ENCODE data around the gene KRTAP17-1. TPM values are rescaled to one million over a fixed set of nuclear protein-coding genes. Genes with fewer than 3 reads are reported as not detected.
A peak's percentile ranks its signal among the peaks of the same experiment; 100 is the strongest.

The KRTAP17-1 gene
- total and polyA plus RNA-seq, 2 of the 4 experiments (the other 2 are of a cell fraction): not detected

- no peak for TF ChIP-seq ELK1 (IDR thresholded peaks at IDR 0.05; ENCODE audit: borderline replicate concordance, low read depth, low read length)
These were observed 25.7 kb upstream of the KRTAP17-1 start (continued) for GRCh38 chr17:41340934-41341861.

- no peak overlapping the region for H2BK120ac ChIP-seq (ENCODE audit: low read depth, low read length)
- ChIA-PET POLR2A (ENCODE audit: unreplicated experiment) (no interaction called here), CTCF (interaction anchor here (1.2 kb wide), 1 partner anchor 11 kb away, joined by 5 read pairs; no protein-coding TSS in a partner anchor)
- no peak overlapping the region for H3K9ac ChIP-seq (ENCODE audit: low read depth, low read length)
- H3K4ac ChIP-seq (ENCODE audit: low read depth, low read length): no peak overlapping the region
- no peak overlapping the region for H2BK5ac ChIP-seq (ENCODE audit: low read depth, low read length, poor library complexity, severe bottlenecking)
- no peak overlapping the region for H3K14ac ChIP-seq (replicated peaks; ENCODE audit: low read depth, low read length)
- H3K18ac ChIP-seq (ENCODE audit: low read depth, low read length): no peak overlapping the region
- H3K27me3 ChIP-seq (ENCODE audit: control insufficient read depth, insufficient read depth, low read length): peaks cover 3% of the 10 kb centered on the region
- BruUV-seq (replicated peaks): no TSS peak
- no peak overlapping the region for H3K27ac ChIP-seq (ENCODE audit: insufficient read depth, low read length)
- H4K20me1 ChIP-seq (ENCODE audit: insufficient read depth, low read length): no peaks in the 10 kb centered on the region
- peaks cover 7% of the 10 kb centered on the region for H3K9me3 ChIP-seq (ENCODE audit: control insufficient read depth, insufficient read depth, low read length)
- H2AK9ac ChIP-seq (replicated peaks; ENCODE audit: low read depth, low read length, poor library complexity): no peak overlapping the region
- no peak overlapping the region for H2BK15ac ChIP-seq (ENCODE audit: low read depth, low read length)
- H3K4me3 ChIP-seq (ENCODE audit: insufficient read depth, low read depth, low read length): no peak overlapping the region
- no peak overlapping the region for H3K23ac ChIP-seq (ENCODE audit: low read depth, low read length)
- H3K4me1 ChIP-seq (ENCODE audit: control insufficient read depth, insufficient read depth, low read length): peaks cover 6% of the 10 kb centered on the region
- no peak overlapping the region for H4K8ac ChIP-seq (ENCODE audit: low read depth in 2 of 2, low read length in 2 of 2)
- H3K36me3 ChIP-seq (ENCODE audit: control insufficient read depth, insufficient read depth, low read length): no peaks in the 10 kb centered on the region
- intact Hi-C loops (cut with micrococcal nuclease): no loop called here
- no peak overlapping the region for H2AFZ ChIP-seq (replicated peaks; ENCODE audit: low read length, poor library complexity)
- no peak overlapping the region for H3K4me2 ChIP-seq (ENCODE audit: low read depth, low read length)
- dilution Hi-C loops (cut with HindIII; ENCODE audit: low sequenced_read_pairs, unreplicated experiment): no loop called here
- in situ Hi-C loops (cut with MboI; ENCODE audit: low sequenced_read_pairs): no loop called here
- 58% methylated on average over 2 of the region's 3 CpGs; no CpG with 5 or more reads in 1 of the 2 experiments for WGBS, 2 experiments (ENCODE audit: extremely low coverage in 2 of 2, insufficient read length in 1 of 2)
- H4K91ac ChIP-seq (ENCODE audit: insufficient read depth, low read depth, low read length): no peak overlapping the region
- H4K5ac ChIP-seq (ENCODE audit: low read depth, low read length): no peak overlapping the region
- H3K56ac ChIP-seq (ENCODE audit: extremely low read depth, insufficient read depth, low read length): no peak overlapping the region
- DNase-seq: no peak
- H2AK5ac ChIP-seq (ENCODE audit: low read depth, low read length): peak overlapping the region; percentile 11; the same call in 1 of the 2 replicates
- no peak for ATAC-seq (ENCODE audit: low read depth)
- H3K79me1 ChIP-seq (ENCODE audit: low read depth in 1 of 2, low read length in 2 of 2): no peaks in the 10 kb centered on the region
- no peak overlapping the region for H2BK20ac ChIP-seq (ENCODE audit: low read depth, low read length)
- no peaks in the 10 kb centered on the region for H3K9me1 ChIP-seq (ENCODE audit: insufficient read depth, low read length)
- no peak for TF ChIP-seq NFE2L2 (IDR thresholded peaks at IDR 0.05; ENCODE audit: low read depth, low read length)
- no peak for TF ChIP-seq CEBPB (IDR thresholded peaks at IDR 0.05; ENCODE audit: low read depth, low read length)
- TF ChIP-seq ELK1 (IDR thresholded peaks at IDR 0.05; ENCODE audit: borderline replicate concordance, low read depth, low read length): no peak
- no peak for TF ChIP-seq CTCF (conservative IDR thresholded peaks at IDR 0.05; ENCODE audit: low read depth, low read length)
- no peak for TF ChIP-seq RAD21 (IDR thresholded peaks at IDR 0.05; ENCODE audit: low read length)
- TF ChIP-seq RCOR1 (IDR thresholded peaks at IDR 0.05; ENCODE audit: insufficient replicate concordance, low read length): no peak
- TF ChIP-seq SMC3 (IDR thresholded peaks at IDR 0.05; ENCODE audit: low read depth, low read length): no peak
- no peak for TF ChIP-seq MAFK (IDR thresholded peaks at IDR 0.05; ENCODE audit: low read depth, low read length)
- TF ChIP-seq USF2 (IDR thresholded peaks at IDR 0.05; ENCODE audit: low read depth, low read length): no peak
These were observed 25.0 kb upstream of the KRTAP17-1 start for GRCh38 chr17:41340494-41340893.
